GM12878 (cell line): ENCODE measurements around the gene SLC25A26.

Source experiments
- BMI1 ChIP-seq: fragments of 450-650 bp; IDR thresholded peaks from 2 replicates; pipeline ENCODE4 v1.6.1; 2016; ENCODE audit warnings: mild to moderate bottlenecking, moderate library complexity, borderline replicate concordance
- CBFB ChIP-seq: IDR thresholded peaks from 2 replicates; pipeline ENCODE4 v1.6.1; 2016; ENCODE audit warnings: antibody characterized with exemption, low read depth
- CREB1 ChIP-seq: IDR thresholded peaks from 2 replicates; pipeline ENCODE4 v1.6.1; 2012; ENCODE audit warnings: low read depth, mild to moderate bottlenecking, inconsistent platforms
- CTCF ChIP-seq, 3 experiments: IDR thresholded peaks in 2 of 3; conservative IDR thresholded peaks in 1 of 3; 2 replicates each; pipeline ENCODE4 v1.5.1; 2011; ENCODE audit warnings: low read depth in 3 of 3, low read length in 3 of 3, mild to moderate bottlenecking in 3 of 3, control low read depth in 2 of 3, moderate library complexity in 2 of 3, inconsistent platforms in 1 of 3, mixed read lengths in 1 of 3; ENCODE audit not compliant: control insufficient read depth in 2 of 3, insufficient read depth in 1 of 3; ENCODE audit errors: extremely low read depth in 1 of 3
- JUND ChIP-seq: IDR thresholded peaks from 2 replicates; pipeline ENCODE4 v1.6.1; 2012; ENCODE audit warnings: low read depth, mild to moderate bottlenecking, low read length, improper control_type of control experiment, moderate library complexity
- MXI1 ChIP-seq: fragments of 150-350 bp; IDR thresholded peaks from 2 replicates; pipeline ENCODE4 v1.6.1; 2011; ENCODE audit warnings: low read depth, mild to moderate bottlenecking, inconsistent platforms, low read length, improper control_type of control experiment
- NFIC ChIP-seq: IDR thresholded peaks from 2 replicates; pipeline ENCODE4 v1.6.1; 2012; ENCODE audit warnings: low read depth, mild to moderate bottlenecking, inconsistent platforms, low read length, moderate library complexity
- PAX8 ChIP-seq: fragments of 450-650 bp; IDR thresholded peaks from 2 replicates; pipeline ENCODE4 v1.6.1; 2017; ENCODE audit warnings: mild to moderate bottlenecking, moderate library complexity
- POLR2AphosphoS5 ChIP-seq: IDR thresholded peaks from 2 replicates; pipeline ENCODE4 v1.6.1; 2011; ENCODE audit warnings: mild to moderate bottlenecking, low read length, inconsistent platforms
- SIN3A ChIP-seq: IDR thresholded peaks from 2 replicates; pipeline ENCODE4 v1.6.1; 2012; ENCODE audit warnings: low read depth, low read length, improper control_type of control experiment
- TAF1 ChIP-seq: IDR thresholded peaks from 2 replicates; pipeline ENCODE4 v1.6.1; 2011; ENCODE audit warnings: mild to moderate bottlenecking, low read depth, low read length, borderline replicate concordance
- TCF3 ChIP-seq: IDR thresholded peaks from 2 replicates; pipeline ENCODE4 v1.6.1; 2012; ENCODE audit warnings: low read depth, mild to moderate bottlenecking, low read length, borderline replicate concordance; ENCODE audit not compliant: insufficient read depth
- YY1 ChIP-seq: IDR thresholded peaks from 2 replicates; pipeline ENCODE4 v1.6.1; 2011; ENCODE audit warnings: low read depth, mild to moderate bottlenecking, low read length
- ZBTB33 ChIP-seq: fragments of 450-650 bp; IDR thresholded peaks from 2 replicates; pipeline ENCODE4 v1.6.1; 2017; ENCODE audit warnings: mild to moderate bottlenecking

- TF ChIP-seq CTCF (IDR thresholded peaks at IDR 0.05 in 2 of 3, conservative IDR thresholded peaks at IDR 0.05 in 1 of 3; ENCODE audit: control insufficient read depth in 2 of 3, extremely low read depth in 1 of 3, insufficient read depth in 1 of 3, low read depth in 3 of 3, low read length in 3 of 3) (no peak), SIN3A (no peak), CREB1 (no peak), CBFB (no peak), JUND (no peak), NFIC (no peak), PAX8 (no peak), YY1 (no peak), TAF1 (no peak), TCF3 (no peak), POLR2AphosphoS5 (no peak), ZBTB33 (peak; percentile 88), MXI1 (no peak), BMI1 (no peak)
Observed at GRCh38 chr3:66344391-66344811, 123.6 kb downstream of the SLC25A26 start.
